ENCODE results near the gene MYH10.
"Not testable (repeated sequence)": the region's sequence is repeated elsewhere in the genome, so short reads cannot be mapped to it uniquely, and the experiment has no call there.

Gene MYH10

GRCh38 chr17:8574687-8575086 lies 55.8 kb downstream of the MYH10 start:
- Histone ChIP-seq H3K4me3 (ENCODE audit: low read length) (no peak overlapping the region), H3K9ac (ENCODE audit: low read depth, low read length) (no peak overlapping the region), H3K27ac (ENCODE audit: low read length) (no peak overlapping the region), H3K36me3 (ENCODE audit: insufficient read depth, low read depth, low read length) (peaks cover 72% of the 10 kb centered on the region), H3K9me3 (ENCODE audit: insufficient read depth, low read depth, low read length) (no peaks in the 10 kb centered on the region), H3K4me1 (ENCODE audit: insufficient read depth, low read length) (no peaks in the 10 kb centered on the region), H3K27me3 (ENCODE audit: insufficient read depth, low read length) (no peaks in the 10 kb centered on the region)

DNA sequence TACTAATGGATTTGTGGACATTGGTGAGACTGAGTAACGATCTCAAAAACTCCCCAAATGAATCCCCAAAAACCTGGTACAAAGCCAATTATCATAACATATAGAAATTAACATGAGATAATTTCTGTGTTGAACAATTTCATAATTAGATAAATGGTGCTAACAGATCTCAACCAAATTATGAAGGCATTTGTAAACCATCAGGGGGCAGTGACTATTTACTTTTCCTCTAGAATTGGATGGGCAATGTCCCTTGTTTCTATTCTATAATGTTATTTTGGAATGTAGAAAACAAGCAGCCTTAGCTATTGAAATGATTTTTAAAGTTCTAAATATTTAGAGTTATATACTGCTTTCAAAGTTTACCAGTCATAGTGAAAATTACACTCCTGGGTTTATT lies 57.8 kb downstream of the MYH10 start:
- no peaks in the 10 kb centered on the region for H3K4me1 ChIP-seq (ENCODE audit: insufficient read depth, low read length)
- H3K4me3 ChIP-seq (ENCODE audit: low read length) = no peak overlapping the region
- no peak overlapping the region for H3K9ac ChIP-seq (ENCODE audit: low read depth, low read length)
- H3K27me3 ChIP-seq (ENCODE audit: insufficient read depth, low read length) = no peaks in the 10 kb centered on the region
- no peak overlapping the region for H3K27ac ChIP-seq (ENCODE audit: low read length)
- H3K9me3 ChIP-seq (ENCODE audit: insufficient read depth, low read depth, low read length) = no peaks in the 10 kb centered on the region
- peaks cover 86% of the 10 kb centered on the region for H3K36me3 ChIP-seq (ENCODE audit: insufficient read depth, low read depth, low read length)

DNA sequence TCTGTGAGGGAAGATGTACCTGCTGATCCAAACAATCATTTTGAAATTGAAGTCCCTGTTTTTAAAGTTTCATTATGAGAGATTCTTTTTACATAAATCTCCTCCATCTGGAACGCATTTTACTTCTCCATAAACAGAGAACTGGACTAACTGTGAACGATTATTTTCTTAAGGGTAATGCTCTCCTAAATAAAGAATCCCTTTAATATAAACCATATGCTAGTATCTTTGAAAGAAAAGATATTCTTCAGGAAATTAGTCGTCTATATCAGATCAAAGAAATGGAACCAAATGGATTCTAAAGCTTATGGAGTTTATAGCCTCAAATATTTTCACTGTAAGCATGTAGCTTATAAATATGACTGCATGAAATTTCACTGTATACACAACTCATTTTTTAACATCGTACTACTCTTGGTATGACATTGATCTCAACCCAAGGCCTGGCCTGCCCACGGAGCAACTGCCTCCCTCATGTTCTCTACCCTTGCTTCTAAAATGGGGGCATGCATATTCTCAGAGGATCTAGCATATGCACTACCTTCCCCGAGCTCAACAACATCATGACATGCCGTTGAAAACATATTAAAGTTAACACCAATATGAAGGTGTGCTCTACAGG lies 66.4 kb downstream of the MYH10 start:
- no peaks in the 10 kb centered on the region for H3K27me3 ChIP-seq (ENCODE audit: insufficient read depth, low read length)
- H3K4me3 ChIP-seq (ENCODE audit: low read length) = no peak overlapping the region
- no peak overlapping the region for H3K9ac ChIP-seq (ENCODE audit: low read depth, low read length)
- no peaks in the 10 kb centered on the region for H3K9me3 ChIP-seq (ENCODE audit: insufficient read depth, low read depth, low read length)
- no peaks in the 10 kb centered on the region for H3K4me1 ChIP-seq (ENCODE audit: insufficient read depth, low read length)
- peaks cover 96% of the 10 kb centered on the region for H3K36me3 ChIP-seq (ENCODE audit: insufficient read depth, low read depth, low read length)
- H3K27ac ChIP-seq (ENCODE audit: low read length) = no peak overlapping the region

GRCh38 chr17:8563024-8563776 lies 67.3 kb downstream of the MYH10 start:
- Histone ChIP-seq H3K9ac (ENCODE audit: low read depth, low read length) (no peak overlapping the region), H3K27me3 (ENCODE audit: insufficient read depth, low read length) (no peaks in the 10 kb centered on the region), H3K36me3 (ENCODE audit: insufficient read depth, low read depth, low read length) (peaks cover 96% of the 10 kb centered on the region), H3K27ac (ENCODE audit: low read length) (no peak overlapping the region), H3K4me3 (ENCODE audit: low read length) (no peak overlapping the region), H3K9me3 (ENCODE audit: insufficient read depth, low read depth, low read length) (no peaks in the 10 kb centered on the region), H3K4me1 (ENCODE audit: insufficient read depth, low read length) (no peaks in the 10 kb centered on the region)

GRCh38 chr17:8558144-8558543 lies 72.4 kb downstream of the MYH10 start:
- Histone ChIP-seq H3K4me1 (ENCODE audit: insufficient read depth, low read length) (no peaks in the 10 kb centered on the region), H3K27me3 (ENCODE audit: insufficient read depth, low read length) (no peaks in the 10 kb centered on the region), H3K9ac (ENCODE audit: low read depth, low read length) (no peak overlapping the region), H3K9me3 (ENCODE audit: insufficient read depth, low read depth, low read length) (no peaks in the 10 kb centered on the region), H3K4me3 (ENCODE audit: low read length) (no peak overlapping the region), H3K27ac (ENCODE audit: low read length) (no peak overlapping the region), H3K36me3 (ENCODE audit: insufficient read depth, low read depth, low read length) (peaks cover 91% of the 10 kb centered on the region)

GRCh38 chr17:8557176-8557806 lies 73.2 kb downstream of the MYH10 start:
- H3K4me1 ChIP-seq (ENCODE audit: insufficient read depth, low read length) = no peaks in the 10 kb centered on the region
- H3K36me3 ChIP-seq (ENCODE audit: insufficient read depth, low read depth, low read length) = peaks cover 91% of the 10 kb centered on the region
- no peak overlapping the region for H3K4me3 ChIP-seq (ENCODE audit: low read length)
- H3K9me3 ChIP-seq (ENCODE audit: insufficient read depth, low read depth, low read length) = no peaks in the 10 kb centered on the region
- H3K27ac ChIP-seq (ENCODE audit: low read length) = no peak overlapping the region
- H3K27me3 ChIP-seq (ENCODE audit: insufficient read depth, low read length) = no peaks in the 10 kb centered on the region
- H3K9ac ChIP-seq (ENCODE audit: low read depth, low read length) = no peak overlapping the region

- Histone ChIP-seq H3K36me3 (ENCODE audit: insufficient read depth, low read depth, low read length) (peaks cover 92% of the 10 kb centered on the region), H3K9ac (ENCODE audit: low read depth, low read length) (no peak overlapping the region), H3K27ac (ENCODE audit: low read length) (no peak overlapping the region), H3K4me1 (ENCODE audit: insufficient read depth, low read length) (no peaks in the 10 kb centered on the region), H3K9me3 (ENCODE audit: insufficient read depth, low read depth, low read length) (no peaks in the 10 kb centered on the region; the same call in 1 of the 2 replicates), H3K4me3 (ENCODE audit: low read length) (no peak overlapping the region), H3K27me3 (ENCODE audit: insufficient read depth, low read length) (no peaks in the 10 kb centered on the region)
Measured at GRCh38 chr17:8556074-8556473, 74.5 kb downstream of the MYH10 start.

DNA sequence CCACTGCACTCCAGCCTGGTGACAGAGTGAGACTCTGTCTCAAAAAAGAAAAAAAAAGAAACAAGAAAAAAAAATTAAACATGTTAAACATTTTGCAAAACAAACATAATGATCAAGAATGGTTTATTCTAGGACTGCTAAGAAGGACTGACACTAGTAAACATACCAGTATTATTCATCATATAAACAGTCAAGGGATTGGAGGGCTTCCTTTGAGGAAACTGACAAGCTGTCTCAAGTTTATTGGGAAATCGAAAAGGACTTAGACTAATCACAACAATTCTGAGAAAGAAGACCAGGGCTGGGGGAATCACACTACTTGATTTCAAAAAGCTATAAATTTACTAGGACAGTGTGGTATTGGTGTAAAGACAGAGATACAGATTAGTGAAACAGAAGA lies 75.5 kb downstream of the MYH10 start:
- peaks cover 83% of the 10 kb centered on the region for H3K36me3 ChIP-seq (ENCODE audit: insufficient read depth, low read depth, low read length)

GRCh38 chr17:8552577-8553320 lies 77.8 kb downstream of the MYH10 start:
- H3K4me3 ChIP-seq (ENCODE audit: low read length) = no peak overlapping the region
- H3K9ac ChIP-seq (ENCODE audit: low read depth, low read length) = no peak overlapping the region
- no peaks in the 10 kb centered on the region for H3K27me3 ChIP-seq (ENCODE audit: insufficient read depth, low read length)
- no peaks in the 10 kb centered on the region for H3K4me1 ChIP-seq (ENCODE audit: insufficient read depth, low read length)
- H3K9me3 ChIP-seq (ENCODE audit: insufficient read depth, low read depth, low read length) = no peaks in the 10 kb centered on the region; the same call in 1 of the 2 replicates
- peaks cover 80% of the 10 kb centered on the region for H3K36me3 ChIP-seq (ENCODE audit: insufficient read depth, low read depth, low read length)
- no peak overlapping the region for H3K27ac ChIP-seq (ENCODE audit: low read length)

More for the DNA sequence above, 75.5 kb downstream of the MYH10 start:
- H3K9me3 ChIP-seq (ENCODE audit: insufficient read depth, low read depth, low read length) = no peaks in the 10 kb centered on the region; the same call in 1 of the 2 replicates
- H3K4me1 ChIP-seq (ENCODE audit: insufficient read depth, low read length) = no peaks in the 10 kb centered on the region
- H3K4me3 ChIP-seq (ENCODE audit: low read length) = no peak overlapping the region
- no peak overlapping the region for H3K27ac ChIP-seq (ENCODE audit: low read length)
- no peaks in the 10 kb centered on the region for H3K27me3 ChIP-seq (ENCODE audit: insufficient read depth, low read length)
- no peak overlapping the region for H3K9ac ChIP-seq (ENCODE audit: low read depth, low read length)

GRCh38 chr17:8542599-8543502 lies 87.7 kb downstream of the MYH10 start:
- Histone ChIP-seq H3K36me3 (ENCODE audit: insufficient read depth, low read depth, low read length) (peaks cover 92% of the 10 kb centered on the region), H3K9ac (ENCODE audit: low read depth, low read length) (no peak overlapping the region), H3K27me3 (ENCODE audit: insufficient read depth, low read length) (no peaks in the 10 kb centered on the region), H3K27ac (ENCODE audit: low read length) (no peak overlapping the region), H3K4me1 (ENCODE audit: insufficient read depth, low read length) (no peaks in the 10 kb centered on the region), H3K9me3 (ENCODE audit: insufficient read depth, low read depth, low read length) (no peaks in the 10 kb centered on the region), H3K4me3 (ENCODE audit: low read length) (no peak overlapping the region)

DNA sequence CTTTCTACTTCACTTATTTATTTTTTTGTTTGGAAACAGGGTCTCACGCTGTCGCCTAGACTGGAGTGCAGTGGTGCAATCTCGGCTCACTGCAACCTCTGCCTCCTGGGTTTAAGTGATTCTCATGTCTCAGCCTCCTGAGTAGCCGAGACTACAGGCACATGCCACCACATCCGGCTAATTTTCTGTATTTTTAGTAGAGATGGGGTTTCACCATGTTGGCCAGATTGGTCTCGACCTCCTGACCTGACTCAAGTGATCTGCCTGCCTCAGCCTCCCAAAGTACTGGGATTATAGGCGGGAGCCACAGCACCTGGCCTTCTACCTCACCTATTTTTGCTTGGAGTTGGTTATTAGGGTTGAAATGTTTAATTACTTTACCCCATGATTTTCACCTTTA lies 90.5 kb downstream of the MYH10 start:
- H3K36me3 ChIP-seq (ENCODE audit: insufficient read depth, low read depth, low read length) = peaks cover 92% of the 10 kb centered on the region
- not testable (repeated sequence) for H3K9ac ChIP-seq (ENCODE audit: low read depth, low read length)

More for the DNA sequence above, 90.5 kb downstream of the MYH10 start:
- not testable (repeated sequence) for H3K4me3 ChIP-seq (ENCODE audit: low read length); H3K4me1 ChIP-seq (ENCODE audit: insufficient read depth, low read length); H3K27ac ChIP-seq (ENCODE audit: low read length); H3K9me3 ChIP-seq (ENCODE audit: insufficient read depth, low read depth, low read length); H3K27me3 ChIP-seq (ENCODE audit: insufficient read depth, low read length)
